ENCODE results near the gene WWC1.
"Not testable (repeated sequence)": the region's sequence is repeated elsewhere in the genome, so short reads cannot be mapped to it uniquely, and the experiment has no call there.

WWC1 gene

GRCh38 chr5:168310541-168310940 lies 19.1 kb downstream of the WWC1 start:
- not testable (repeated sequence) for DNase-seq

- DNase-seq = no peak
Observed at GRCh38 chr5:168311061-168311566, 19.7 kb downstream of the WWC1 start.

DNA sequence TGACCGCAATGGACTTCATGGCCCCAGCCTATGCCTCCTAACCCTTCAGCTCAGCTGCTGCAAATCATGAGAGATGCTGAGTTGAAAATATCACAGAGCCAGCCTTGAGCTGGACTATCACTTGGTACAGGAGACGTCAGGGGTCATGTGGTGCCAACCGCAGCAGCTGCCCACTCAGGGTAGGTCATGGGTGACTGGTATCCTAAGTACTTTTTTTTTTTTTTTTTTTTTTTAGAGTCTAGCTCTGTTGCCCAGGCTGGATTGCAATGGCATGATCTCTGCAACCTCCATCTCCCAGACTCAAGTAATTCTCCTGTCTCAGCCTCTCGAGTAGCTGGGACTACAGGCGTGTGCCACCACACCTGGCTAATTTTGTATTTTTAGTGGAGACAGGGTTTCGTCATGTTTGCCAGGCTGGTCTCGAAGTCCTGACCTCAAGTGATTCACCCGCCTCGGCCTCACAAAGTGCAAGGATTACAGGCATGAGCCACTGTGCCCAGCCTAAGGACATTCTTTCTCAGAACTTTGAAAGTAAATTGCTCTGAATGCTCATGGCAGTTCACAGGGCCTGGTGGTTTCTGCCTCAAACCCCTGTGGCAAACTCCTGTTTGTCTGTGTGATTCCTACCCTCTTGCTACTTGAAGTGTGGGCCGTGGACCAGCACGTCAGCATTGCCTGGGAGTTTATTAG lies 21.3 kb downstream of the WWC1 start:
- no peak for DNase-seq

DNA sequence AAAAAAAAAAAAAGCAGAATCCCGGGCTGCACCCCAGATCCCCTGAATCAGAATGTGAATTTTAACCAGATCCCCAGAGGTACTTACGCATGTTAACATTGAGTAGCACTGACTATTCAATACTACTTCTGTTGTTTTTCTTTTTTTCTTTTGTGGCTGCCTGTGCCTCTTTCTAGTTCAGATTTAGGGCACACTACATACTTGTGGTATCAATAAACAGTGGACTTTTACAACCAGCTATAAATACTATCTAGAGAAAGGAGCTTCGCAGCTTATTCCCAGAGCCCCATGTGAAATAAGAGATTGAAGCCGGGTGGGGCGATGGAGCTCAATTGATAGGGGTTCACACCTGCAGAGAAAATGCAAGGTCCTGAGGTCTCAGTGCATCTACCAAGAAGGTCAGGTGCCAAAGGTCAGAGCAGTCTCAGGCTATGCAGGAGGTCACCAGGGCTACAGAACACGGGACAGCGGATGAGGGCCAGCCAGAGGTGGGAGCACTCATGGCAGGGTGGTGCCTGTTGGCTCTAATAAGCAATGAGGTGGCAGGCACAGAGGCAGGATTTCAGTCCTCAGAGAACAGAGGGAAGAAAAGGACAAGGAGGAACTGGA lies 22.3 kb downstream of the WWC1 start:
- DNase-seq = no peak

DNA sequence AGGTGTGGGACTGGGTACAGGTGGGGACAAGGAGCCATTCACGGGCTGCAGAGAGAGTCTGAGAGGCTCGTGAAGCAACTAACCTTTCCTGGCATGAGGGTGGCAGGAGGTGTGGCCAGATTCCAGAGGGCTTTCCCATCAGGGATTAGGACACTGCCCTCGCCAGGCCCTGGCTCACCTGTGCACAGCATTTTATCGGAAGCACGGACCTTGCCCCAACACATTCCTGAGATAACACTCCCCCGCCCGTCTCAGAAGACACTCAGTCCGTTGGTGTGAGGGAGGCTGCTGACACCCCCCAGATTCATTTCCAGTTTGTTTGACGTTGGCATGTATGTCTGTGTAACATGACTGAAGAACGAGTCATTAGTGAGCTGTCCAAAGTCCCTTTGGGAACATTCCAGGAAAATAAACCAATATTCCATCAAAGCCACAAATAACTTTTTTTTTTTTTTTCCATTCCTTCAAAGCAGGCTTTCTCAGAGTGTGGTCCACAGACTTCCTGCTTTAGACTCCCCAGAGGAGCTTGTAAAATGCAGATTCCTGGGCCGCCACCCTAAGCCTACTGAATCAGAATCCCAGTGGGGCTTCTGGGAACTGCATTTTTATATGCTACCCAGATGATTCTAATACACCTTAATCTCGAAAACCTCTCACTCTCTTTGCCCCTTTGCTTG lies 23.4 kb downstream of the WWC1 start:
- DNase-seq = no peak

DNA sequence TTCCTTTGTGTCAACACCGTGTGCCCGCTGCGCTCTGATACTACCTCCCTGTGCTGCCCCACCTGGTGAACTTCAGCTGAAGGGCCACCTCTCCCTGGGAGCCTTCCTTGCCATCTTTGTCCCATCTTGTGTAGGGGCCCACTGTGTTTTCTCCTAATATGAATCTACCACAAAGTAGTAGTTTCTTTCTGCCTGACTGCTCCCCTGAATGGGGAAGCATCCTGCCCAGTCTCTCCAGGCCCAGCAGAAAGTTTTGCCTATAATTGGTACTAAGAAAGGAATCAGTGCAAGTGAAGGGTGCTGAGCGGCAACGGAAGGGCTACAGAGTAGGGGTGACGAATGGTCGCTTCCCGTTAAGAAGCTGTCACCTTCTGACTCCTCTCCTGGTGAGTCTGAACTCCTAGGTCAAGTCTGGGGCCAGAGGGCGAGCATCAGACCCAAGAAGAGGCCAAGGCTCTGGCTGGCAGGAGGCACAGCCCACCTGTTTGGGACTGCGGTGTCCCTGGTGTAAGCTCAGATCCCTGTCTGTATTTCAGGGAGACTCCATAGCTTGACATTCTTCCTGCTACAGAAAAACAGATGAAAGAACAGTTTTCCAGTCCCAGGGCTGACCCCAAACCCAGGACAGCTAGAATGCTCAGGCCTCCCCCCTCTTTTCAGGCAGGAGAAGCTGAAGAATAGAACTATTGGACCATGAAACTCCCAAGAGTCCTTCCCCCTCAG lies 24.1 kb downstream of the WWC1 start:
- peak in 1 of 2 donors; percentile 22 for DNase-seq

GRCh38 chr5:168316139-168316578 lies 24.7 kb downstream of the WWC1 start:
- no peak for DNase-seq

- DNase-seq = no peak
Observed at GRCh38 chr5:168317096-168317520, 25.7 kb downstream of the WWC1 start.

DNA sequence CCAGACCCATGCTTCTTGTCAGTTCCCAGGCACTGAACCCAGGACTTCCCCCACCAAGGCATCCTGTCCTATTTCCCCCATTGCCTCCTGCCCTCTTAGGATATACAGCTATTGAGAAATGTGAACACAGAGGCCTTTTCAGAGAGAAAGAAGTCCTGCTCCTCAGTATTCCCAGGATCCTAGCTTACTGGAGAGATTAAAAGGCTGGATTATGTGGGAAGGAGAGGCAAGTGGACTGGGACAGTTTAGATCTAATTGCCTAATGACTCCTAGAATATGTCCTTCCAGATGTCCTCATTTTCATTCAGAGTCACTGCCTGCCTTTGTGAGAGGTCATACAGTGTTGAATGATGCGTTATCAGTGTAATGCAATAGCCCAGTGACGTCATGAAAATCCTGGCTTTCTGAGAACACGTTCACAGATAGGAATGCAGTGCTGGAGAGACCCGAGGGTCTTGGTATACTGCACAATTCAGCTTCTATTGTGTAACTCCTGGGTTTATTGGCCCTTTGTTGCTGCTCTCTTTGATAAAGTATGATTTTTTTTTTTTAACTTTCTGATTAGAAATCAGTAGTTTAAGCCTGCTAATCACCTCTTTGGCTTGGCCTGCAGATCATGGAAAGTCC lies 26.2 kb downstream of the WWC1 start:
- no peak for DNase-seq

DNA sequence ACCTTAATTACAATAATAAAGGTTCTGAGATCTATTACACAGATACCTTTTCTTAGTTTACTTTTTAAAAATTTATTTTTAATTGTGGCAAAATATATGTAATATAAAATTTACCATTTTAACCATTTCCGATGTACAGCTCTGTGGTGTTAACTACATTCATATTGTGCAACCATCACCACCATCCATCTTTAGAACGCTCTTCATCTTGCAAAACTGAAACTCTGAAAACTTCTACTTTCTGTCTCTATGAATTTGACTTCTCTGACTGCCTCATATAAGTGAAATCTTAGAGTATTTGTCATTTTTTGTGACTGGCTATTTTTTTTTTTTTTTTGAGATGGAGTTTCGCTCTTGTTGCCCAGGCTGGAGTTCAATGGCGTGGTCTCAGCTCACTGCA lies 26.8 kb downstream of the WWC1 start:
- no peak for DNase-seq

GRCh38 chr5:168319774-168320173 lies 28.3 kb downstream of the WWC1 start:
- no peak for DNase-seq

- no peak for DNase-seq
Observed at GRCh38 chr5:168320805-168321204, 29.4 kb downstream of the WWC1 start.

DNA sequence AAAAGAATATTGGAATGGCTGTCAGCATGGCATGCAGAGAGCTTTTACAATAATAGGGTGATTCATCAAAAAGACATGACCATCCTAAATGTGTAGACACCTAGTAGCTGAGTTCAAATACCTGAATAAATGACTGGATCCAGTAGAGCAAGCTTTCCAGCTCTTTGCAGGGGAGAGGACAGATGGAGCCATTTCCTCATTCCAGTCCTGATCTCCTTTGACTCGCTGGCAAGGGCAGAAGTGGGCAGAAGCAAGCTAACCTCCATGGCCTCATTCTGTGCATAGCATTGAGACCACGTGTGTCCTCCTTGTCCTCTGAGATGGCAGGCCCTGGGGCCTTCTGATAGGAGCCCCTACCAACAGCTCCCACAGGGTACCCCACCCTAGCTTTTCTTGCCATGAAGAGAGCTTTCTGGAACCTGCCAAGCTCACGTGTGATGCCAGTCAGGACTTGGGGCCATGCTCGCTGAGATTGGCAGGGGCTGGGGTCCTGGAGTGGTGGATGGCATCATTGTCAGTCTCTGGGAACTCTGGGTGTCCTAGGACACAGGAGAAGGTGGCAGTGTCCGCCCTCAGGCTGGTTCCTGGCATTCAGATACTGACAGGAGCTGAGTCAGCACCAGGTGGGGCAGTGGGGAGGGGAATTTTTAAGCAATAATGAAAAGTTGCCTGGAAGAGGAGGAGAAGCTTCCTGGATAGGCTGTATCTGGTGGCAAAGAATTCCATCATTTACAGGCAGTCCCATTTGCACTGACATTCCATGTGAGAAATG lies 33.6 kb downstream of the WWC1 start:
- no peak for DNase-seq

- no peak for DNase-seq
Observed at GRCh38 chr5:168327019-168327421, 35.6 kb downstream of the WWC1 start.

DNA sequence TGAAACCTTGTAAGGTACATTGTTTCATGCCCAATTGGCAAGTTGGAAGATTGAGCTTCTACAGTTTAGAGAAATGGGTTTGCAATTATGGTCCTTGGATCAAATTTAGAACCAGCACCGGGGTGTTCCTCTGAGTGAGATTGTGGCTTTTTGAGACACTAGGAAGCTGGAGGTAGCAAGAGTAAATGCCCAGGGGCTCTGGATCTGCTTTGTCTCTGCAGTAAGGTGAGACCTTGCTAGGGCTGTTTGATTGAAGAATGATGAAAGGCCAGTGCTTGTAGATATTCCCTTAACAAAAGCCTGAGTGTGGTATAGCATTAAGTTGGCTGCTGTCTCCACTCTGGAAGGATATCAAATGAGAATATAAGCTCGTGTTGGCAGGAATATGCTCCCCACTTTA lies 36.0 kb downstream of the WWC1 start:
- DNase-seq = no peak

DNA sequence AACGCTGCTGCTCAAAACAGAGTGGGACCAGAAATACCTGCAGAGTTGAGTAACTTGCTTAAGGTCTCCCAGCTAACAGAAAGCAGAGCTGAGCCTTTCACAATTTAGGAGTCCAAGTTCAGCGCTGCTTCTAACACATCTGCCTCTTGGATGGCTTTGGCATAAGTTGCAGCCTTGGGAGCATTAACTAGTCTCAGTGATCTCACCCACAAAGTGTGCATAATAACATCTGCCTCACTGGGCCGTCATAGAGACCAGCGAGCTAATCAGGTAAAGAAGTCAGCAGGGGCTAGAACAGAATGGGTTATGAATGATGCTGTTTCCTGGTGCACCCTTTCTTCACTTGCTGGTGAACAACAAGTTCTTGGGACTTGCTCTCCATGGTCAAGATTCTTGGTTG lies 36.5 kb downstream of the WWC1 start:
- DNase-seq = no peak

- DNase-seq = no peak
Observed at GRCh38 chr5:168328814-168329213, 37.4 kb downstream of the WWC1 start.

DNA sequence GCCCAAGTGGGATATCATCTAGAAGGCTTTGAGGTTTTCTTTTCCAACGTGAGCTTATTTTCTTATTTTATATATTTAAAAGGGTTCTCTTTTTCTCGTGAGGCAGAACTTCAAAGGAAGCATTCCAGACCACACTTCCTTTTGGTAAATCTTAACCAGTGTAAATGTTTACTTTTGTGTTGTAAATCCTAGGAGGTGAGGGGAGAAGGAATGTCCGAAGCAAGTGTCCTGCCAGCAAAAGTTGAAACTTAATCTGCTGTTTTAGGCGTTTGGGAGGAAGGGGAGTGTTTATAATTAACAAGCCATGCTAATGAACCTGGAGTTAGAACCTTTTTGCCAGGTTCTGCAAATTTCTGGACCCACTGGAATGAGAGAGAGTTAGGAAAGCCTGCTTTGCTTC lies 37.9 kb downstream of the WWC1 start:
- no peak for DNase-seq

DNA sequence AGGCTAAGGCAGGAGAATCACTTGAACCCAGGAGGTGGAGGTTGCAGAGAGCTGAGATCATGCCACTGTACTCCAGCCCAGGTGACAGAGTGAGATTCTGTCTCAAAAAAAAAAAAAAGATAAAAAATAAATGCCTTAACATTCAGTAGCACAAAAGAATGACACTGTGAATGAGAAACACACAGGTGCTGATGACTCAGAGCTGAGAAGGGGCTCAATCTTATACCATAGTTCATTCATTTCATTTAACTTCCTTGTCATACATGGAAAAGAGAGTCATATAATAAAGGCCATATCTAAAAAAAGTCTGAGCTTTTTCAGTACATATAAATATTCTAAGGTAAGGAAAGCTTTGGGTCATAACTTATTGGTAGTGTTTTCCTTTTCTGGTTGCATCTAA lies 40.6 kb downstream of the WWC1 start:
- DNase-seq = no peak

DNA sequence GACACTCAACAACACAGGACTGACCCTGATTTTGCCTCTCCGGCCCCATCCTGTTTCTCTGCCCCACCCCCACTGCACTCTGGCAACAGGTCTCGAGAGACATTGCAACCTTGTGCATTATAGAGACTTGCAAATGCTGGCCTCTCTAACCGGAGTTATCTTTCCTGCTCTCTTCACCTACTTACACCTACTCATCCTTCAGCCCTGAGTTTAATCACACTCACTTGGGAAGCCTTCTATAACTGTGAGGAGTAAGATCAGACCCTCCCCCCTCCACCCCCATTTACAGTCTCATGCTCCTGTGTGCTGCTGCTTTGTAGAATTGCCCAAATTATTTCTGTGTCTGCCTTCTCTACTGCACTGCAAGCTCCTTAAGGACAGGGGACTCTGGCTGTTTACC lies 42.8 kb downstream of the WWC1 start:
- no peak for DNase-seq

- DNase-seq = peak in 1 of 2 donors; percentile 60
Observed at GRCh38 chr5:168334695-168335094, 43.2 kb downstream of the WWC1 start.

GRCh38 chr5:168337361-168337760 lies 45.9 kb downstream of the WWC1 start:
- DNase-seq = no peak
